ENCODE results near the gene DAPK2.

Gene DAPK2

DNA sequence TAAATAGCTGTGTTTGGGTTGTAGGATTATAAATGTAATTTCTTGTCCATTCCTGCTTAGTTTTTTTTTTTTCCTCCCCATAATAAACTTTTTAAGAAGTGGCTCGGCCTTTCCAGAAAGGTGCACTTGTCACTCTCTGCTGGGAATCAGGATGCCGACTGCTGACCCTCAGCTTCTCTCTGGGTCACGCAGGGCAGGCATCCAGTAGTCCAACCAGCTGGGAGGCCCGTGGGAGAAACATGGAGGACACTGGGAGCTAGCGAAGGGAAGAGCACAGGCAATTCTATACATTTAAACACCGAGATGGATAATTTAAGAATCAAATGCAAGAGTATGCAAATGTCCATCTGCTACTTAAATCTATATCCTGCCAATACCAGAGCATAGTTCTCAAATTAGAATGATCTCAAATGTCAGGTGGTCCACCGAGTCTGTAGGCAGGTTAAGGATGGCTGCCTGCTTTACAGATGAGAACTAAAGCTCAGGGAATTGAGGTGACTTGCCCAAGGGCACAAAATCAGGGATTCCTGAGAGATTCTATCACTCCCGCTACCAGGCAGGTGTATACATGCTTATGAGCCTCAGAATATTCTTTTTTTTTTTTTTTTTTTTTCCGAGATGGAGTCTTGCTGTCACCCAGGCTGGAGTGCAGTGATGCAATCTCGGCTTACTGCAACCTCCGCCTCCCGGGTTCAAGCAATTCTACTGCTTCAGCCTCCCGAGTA, 64.5 kb downstream of the DAPK2 start:
- no peak for DNase-seq (ENCODE audit: low read depth in 1 of 2, low spot score in 1 of 2)
- no peaks in the 10 kb centered on the region for H3K27me3 ChIP-seq (ENCODE audit: insufficient read depth, poor library complexity, severe bottlenecking)

DNA sequence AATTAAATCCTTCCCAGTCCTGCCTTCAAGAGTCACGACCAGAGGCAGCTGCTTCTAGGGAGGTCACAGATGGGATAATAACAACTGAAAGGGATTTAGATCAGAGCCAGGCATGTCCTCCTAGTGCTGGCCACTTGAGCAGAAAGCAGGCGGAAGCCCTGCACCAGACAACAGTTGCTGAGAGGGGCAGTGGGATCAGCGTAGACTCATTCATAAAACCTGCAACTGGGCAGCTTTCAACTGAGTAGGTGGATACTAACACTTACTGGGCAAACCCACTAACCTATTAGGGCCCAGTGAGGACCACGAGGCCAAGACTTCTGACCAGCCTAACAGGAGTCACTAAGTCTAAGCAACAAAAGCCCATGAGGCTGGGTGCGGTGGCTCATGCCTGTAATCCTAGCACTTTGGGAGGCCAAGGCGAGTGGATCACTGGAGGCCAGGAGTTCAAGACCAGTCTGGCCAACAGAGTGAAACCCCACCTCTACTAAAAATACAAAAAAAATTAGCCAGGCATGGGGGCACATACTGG, 67.0 kb downstream of the DAPK2 start:
- Histone ChIP-seq H3K4me3 (replicated peaks; ENCODE audit: insufficient read depth, low read length) (no peak overlapping the region), H3K27me3 (ENCODE audit: insufficient read depth, poor library complexity, severe bottlenecking) (no peaks in the 10 kb centered on the region), H3K27ac (replicated peaks) (no peak overlapping the region)
- TF ChIP-seq, protein P1, sequence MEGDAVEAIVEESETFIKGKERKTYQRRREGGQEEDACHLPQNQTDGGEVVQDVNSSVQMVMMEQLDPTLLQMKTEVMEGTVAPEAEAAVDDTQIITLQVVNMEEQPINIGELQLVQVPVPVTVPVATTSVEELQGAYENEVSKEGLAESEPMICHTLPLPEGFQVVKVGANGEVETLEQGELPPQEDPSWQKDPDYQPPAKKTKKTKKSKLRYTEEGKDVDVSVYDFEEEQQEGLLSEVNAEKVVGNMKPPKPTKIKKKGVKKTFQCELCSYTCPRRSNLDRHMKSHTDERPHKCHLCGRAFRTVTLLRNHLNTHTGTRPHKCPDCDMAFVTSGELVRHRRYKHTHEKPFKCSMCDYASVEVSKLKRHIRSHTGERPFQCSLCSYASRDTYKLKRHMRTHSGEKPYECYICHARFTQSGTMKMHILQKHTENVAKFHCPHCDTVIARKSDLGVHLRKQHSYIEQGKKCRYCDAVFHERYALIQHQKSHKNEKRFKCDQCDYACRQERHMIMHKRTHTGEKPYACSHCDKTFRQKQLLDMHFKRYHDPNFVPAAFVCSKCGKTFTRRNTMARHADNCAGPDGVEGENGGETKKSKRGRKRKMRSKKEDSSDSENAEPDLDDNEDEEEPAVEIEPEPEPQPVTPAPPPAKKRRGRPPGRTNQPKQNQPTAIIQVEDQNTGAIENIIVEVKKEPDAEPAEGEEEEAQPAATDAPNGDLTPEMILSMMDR (IDR thresholded peaks at IDR 0.05; ENCODE audit: insufficient read depth, low read length) = no peak
- TF ChIP-seq GABPA (IDR thresholded peaks at IDR 0.05; ENCODE audit: low read depth) = no peak
- no peak for TF ChIP-seq SPI1 (IDR thresholded peaks at IDR 0.05; ENCODE audit: borderline replicate concordance, low read depth)
- TF ChIP-seq, protein P2, sequence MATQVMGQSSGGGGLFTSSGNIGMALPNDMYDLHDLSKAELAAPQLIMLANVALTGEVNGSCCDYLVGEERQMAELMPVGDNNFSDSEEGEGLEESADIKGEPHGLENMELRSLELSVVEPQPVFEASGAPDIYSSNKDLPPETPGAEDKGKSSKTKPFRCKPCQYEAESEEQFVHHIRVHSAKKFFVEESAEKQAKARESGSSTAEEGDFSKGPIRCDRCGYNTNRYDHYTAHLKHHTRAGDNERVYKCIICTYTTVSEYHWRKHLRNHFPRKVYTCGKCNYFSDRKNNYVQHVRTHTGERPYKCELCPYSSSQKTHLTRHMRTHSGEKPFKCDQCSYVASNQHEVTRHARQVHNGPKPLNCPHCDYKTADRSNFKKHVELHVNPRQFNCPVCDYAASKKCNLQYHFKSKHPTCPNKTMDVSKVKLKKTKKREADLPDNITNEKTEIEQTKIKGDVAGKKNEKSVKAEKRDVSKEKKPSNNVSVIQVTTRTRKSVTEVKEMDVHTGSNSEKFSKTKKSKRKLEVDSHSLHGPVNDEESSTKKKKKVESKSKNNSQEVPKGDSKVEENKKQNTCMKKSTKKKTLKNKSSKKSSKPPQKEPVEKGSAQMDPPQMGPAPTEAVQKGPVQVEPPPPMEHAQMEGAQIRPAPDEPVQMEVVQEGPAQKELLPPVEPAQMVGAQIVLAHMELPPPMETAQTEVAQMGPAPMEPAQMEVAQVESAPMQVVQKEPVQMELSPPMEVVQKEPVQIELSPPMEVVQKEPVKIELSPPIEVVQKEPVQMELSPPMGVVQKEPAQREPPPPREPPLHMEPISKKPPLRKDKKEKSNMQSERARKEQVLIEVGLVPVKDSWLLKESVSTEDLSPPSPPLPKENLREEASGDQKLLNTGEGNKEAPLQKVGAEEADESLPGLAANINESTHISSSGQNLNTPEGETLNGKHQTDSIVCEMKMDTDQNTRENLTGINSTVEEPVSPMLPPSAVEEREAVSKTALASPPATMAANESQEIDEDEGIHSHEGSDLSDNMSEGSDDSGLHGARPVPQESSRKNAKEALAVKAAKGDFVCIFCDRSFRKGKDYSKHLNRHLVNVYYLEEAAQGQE (IDR thresholded peaks at IDR 0.05; ENCODE audit: insufficient replicate concordance, low read depth) = no peak
- TF ChIP-seq POLR2AphosphoS5 (IDR thresholded peaks at IDR 0.05; ENCODE audit: low read depth) = no peak
- no peak for DNase-seq (ENCODE audit: low read depth in 1 of 2, low spot score in 1 of 2)

More for the DNA sequence above, 64.5 kb downstream of the DAPK2 start:
- Histone ChIP-seq H3K4me3 (replicated peaks; ENCODE audit: insufficient read depth, low read length) (no peak overlapping the region), H3K27ac (replicated peaks) (no peak overlapping the region)
- TF ChIP-seq, protein P2 (IDR thresholded peaks at IDR 0.05; ENCODE audit: insufficient replicate concordance, low read depth) = no peak
- TF ChIP-seq GABPA (IDR thresholded peaks at IDR 0.05; ENCODE audit: low read depth) = no peak
- no peak for TF ChIP-seq POLR2AphosphoS5 (IDR thresholded peaks at IDR 0.05; ENCODE audit: low read depth)
- TF ChIP-seq, protein P1 (IDR thresholded peaks at IDR 0.05; ENCODE audit: insufficient read depth, low read length) = no peak
- TF ChIP-seq SPI1 (IDR thresholded peaks at IDR 0.05; ENCODE audit: borderline replicate concordance, low read depth) = no peak

DNA sequence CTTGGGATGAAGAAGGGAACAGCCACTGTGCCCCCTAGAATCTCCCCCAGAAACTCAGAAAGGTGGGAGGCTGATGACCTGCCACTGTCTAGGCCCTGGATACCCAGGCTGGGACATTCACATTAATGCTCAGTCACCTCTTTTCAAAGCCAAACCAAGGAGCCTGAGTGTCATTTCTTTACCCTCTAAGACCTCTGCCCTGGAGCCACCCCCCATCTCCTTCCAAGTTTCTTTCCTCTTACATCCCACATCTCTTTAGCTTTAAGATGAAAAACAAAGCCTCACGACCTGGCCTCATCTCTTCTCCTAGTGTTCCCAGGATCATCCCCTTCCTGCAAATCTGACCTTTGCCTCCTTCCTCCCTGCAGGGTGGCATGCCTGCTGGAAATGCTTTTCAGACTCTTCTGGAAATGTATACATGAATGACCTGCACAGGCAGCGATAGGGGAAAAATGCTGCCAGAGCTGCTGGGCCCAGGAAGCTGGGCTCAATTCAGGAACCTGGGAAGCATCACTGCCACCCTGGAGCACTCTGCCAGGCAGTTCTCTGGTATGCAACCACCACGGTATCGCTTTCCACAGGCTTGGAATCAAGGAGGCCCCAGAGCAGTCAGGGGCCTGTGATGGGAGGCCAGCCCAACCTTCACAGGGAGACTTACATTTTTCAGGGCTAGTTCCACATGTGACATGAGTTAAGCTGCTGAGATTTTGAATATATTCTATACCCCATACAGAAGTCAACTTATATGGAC, 67.6 kb downstream of the DAPK2 start:
- DNase-seq (ENCODE audit: low read depth in 1 of 2, low spot score in 1 of 2) = no peak
- Histone ChIP-seq H3K27me3 (ENCODE audit: insufficient read depth, poor library complexity, severe bottlenecking) (no peaks in the 10 kb centered on the region), H3K27ac (replicated peaks) (no peak overlapping the region), H3K4me3 (replicated peaks; ENCODE audit: insufficient read depth, low read length) (no peak overlapping the region)
- no peak for TF ChIP-seq SPI1 (IDR thresholded peaks at IDR 0.05; ENCODE audit: borderline replicate concordance, low read depth)

DNA sequence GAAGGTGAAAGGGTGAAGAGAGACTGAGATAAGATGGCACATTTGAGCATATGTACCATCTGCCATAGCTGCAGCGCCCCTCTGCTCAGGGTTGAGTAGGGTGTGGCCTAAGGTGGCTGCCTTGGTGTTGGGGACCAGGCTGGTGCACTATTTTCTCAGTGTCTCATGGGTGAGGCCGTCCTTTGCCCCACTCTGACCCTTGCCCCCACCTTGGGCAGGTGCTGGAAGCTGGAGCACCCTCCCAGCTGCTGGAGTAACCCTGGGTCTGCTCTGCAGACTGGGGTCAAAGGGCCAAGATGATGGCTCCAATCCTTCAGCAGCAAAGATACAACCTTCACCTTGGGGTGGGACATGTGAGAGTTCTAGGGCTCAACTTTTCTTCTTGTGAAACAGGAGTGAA, 69.2 kb downstream of the DAPK2 start:
- DNase-seq (ENCODE audit: low read depth in 1 of 2, low spot score in 1 of 2) = no peak
- Histone ChIP-seq H3K4me3 (replicated peaks; ENCODE audit: insufficient read depth, low read length) (no peak overlapping the region), H3K27ac (replicated peaks) (no peak overlapping the region), H3K27me3 (ENCODE audit: insufficient read depth, poor library complexity, severe bottlenecking) (no peaks in the 10 kb centered on the region)
- TF ChIP-seq, protein P1 (IDR thresholded peaks at IDR 0.05; ENCODE audit: insufficient read depth, low read length) = no peak
- TF ChIP-seq SPI1 (IDR thresholded peaks at IDR 0.05; ENCODE audit: borderline replicate concordance, low read depth) (no peak), GABPA (IDR thresholded peaks at IDR 0.05; ENCODE audit: low read depth) (no peak), POLR2AphosphoS5 (IDR thresholded peaks at IDR 0.05; ENCODE audit: low read depth) (no peak)
- TF ChIP-seq, protein P2 (IDR thresholded peaks at IDR 0.05; ENCODE audit: insufficient replicate concordance, low read depth) = no peak

Measured in HL-60 (cell line).